Measurements from ENCODE around the gene CXorf49B. TPM values are rescaled to one million over a fixed set of nuclear protein-coding genes. Genes with fewer than 3 reads are reported as not detected.
A peak's percentile ranks its signal among the peaks of the same experiment; 100 is the strongest.
"Not testable (repeated sequence)": the region's sequence is repeated elsewhere in the genome, so short reads cannot be mapped to it uniquely, and the experiment has no call there.

CXorf49B gene
- not detected for total RNA-seq
- long read RNA-seq: 0 reads

DNA sequence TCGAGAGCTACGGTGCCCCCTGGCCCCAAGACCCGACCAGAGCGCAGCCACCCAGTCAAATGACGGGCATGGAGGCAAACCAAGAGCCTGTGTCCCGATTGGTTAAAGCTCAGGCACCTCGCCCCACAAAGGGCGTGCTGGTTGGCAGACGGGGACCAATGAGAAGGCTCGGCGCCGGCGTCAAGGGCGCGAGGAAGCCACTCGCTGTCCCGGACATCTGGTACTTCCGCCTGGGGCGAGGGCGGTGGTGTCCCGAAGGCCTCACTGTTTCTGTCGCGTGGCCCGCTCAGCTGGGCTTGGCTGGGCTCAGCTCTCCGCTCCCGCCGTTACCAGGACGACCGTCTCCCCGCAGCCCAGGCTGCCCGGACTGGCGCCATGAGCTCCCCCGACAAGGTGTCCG is at the start of gene CXorf49B:
TSS of gene CXorf49B (plus strand) at position 301 of the 400 bp plus-strand sequence. CDS start at position 376, 75 bp downstream.
- ATAC-seq; intact Hi-C loops (cut with DNase I); DNase-seq (ENCODE audit: missing footprints): not testable (repeated sequence)

DNA sequence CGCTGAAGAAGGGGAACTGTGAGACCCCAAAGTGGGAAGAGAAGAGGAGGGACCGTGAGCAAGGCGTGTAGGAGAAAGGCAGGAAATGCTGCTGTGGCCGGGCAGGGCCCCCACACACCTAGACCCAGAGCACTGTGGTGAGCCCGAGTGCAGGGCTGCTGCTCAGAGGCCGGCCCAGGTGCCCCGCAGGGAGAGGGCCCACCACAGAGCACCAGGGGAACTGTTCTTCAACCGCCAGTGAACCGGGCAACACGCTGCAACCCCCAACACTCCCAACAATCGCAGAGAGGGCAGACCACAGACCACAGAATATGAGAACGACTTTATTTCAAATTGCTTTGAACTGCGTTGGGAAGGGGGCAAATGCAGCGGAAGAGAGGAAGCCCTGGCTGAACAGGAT is 49.1 kb upstream of the CXorf49B start:
- DNase-seq (ENCODE audit: missing footprints); ATAC-seq; intact Hi-C loops (cut with DNase I): not testable (repeated sequence)

DNA sequence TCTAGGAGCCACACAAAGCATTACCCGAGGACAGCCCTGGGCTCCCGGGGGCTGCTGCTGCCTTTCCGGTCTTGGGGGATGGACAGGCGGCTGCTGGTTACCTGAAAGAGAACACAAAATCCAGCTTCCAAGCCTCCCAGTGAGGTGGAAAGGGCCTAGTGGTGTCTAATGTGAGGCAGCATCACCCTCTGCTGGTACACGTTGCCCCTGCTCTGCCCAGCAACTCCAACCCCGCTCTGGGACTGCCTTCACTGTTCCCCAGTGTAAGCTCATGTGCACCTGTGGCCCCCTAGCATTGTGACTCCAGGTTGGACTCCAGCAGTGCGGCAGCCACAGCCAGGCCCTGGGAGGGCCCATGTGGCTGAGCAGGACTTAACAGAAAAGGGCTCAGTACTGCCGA is 47.6 kb upstream of the CXorf49B start:
- DNase-seq (ENCODE audit: missing footprints); intact Hi-C loops (cut with DNase I); ATAC-seq: not testable (repeated sequence)

DNA sequence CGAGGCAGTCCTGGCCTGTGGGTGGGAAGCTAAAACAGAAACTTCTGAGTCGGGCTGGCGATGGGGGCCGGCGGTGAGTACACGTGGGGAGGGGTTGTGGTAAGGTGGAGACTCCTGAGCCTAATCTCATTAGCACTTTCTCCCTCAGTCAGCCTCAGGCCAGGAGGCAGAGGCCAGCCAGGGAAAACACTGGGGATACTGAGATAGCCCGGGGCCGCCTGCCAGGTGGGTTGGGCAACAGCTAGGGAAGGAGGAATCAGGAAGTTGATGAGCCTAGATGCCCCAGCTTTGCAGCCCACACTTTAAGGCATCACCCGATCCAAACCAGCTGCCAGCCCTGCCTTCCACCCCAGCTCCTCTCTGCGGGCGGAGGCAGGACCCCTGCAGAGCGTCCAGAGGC is 46.8 kb upstream of the CXorf49B start:
- DNase-seq (ENCODE audit: missing footprints); intact Hi-C loops (cut with DNase I); ATAC-seq: not testable (repeated sequence)

DNA sequence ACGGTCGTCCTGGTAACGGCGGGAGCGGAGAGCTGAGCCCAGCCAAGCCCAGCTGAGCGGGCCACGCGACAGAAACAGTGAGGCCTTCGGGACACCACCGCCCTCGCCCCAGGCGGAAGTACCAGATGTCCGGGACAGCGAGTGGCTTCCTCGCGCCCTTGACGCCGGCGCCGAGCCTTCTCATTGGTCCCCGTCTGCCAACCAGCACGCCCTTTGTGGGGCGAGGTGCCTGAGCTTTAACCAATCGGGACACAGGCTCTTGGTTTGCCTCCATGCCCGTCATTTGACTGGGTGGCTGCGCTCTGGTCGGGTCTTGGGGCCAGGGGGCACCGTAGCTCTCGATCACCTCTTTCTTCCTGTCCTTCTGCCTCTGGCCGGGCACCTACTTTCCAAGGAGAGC is 45.0 kb upstream of the CXorf49B start, which contains the start of gene CXorf49:
TSS of gene CXorf49 (minus strand) at position 101 of the 400 bp plus-strand sequence. CDS start 134 bp downstream, outside the sequence.
- ATAC-seq; intact Hi-C loops (cut with DNase I); DNase-seq (ENCODE audit: missing footprints): not testable (repeated sequence)

DNA sequence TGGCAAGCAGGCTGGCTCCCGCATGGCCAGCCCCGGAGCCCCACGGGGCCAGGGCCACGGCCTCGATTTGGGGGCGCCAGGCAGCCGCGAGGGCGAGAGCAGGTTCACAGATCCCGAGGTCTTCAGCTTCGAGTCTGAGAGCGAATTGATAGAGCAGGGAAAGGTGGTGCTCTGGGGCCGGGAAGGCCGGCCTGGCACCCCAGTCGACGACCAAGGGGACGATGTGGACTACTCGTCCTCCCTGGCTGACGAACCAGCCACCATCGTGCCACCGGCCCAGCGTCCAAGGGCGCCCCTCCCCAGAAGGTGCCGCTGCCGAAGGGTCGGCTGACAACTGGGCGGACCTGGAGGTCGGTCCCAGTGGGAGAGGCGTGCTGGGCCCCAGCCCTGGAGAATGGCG is 44.0 kb upstream of the CXorf49B start:
- intact Hi-C loops (cut with DNase I); ATAC-seq: not testable (repeated sequence)
- DNase-seq (ENCODE audit: missing footprints): peak; percentile 0

DNA sequence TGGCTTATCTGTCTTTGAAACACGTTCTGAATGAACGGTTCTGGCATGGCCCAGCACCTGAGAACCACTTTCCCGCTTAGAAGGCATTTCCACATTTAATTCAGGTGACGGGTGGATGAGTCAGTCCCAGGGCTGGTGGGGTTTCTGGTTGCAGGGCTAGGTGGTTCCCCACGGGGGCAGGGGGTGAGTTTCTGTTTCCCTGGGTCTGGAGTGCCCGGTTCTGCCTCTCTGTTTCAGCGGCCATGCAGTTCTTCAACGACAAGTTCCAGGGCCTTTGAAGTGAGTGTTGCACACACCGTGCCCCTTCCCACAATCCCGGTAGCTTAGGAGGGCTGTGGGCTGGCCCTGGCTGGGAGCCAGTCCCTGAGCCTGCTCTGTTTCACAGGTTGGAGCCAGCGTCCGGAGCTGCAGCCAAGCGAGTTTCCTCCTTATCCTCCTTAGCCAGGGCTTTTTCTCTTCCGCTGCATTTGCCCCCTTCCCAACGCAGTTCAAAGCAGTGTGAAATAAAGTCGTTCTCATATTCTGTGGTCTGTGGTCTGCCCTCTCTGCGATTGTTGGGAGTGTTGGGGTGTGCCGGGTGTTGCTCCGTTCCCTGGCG is 42.8 kb upstream of the CXorf49B start:
- DNase-seq (ENCODE audit: missing footprints); ATAC-seq; intact Hi-C loops (cut with DNase I): not testable (repeated sequence)

DNA sequence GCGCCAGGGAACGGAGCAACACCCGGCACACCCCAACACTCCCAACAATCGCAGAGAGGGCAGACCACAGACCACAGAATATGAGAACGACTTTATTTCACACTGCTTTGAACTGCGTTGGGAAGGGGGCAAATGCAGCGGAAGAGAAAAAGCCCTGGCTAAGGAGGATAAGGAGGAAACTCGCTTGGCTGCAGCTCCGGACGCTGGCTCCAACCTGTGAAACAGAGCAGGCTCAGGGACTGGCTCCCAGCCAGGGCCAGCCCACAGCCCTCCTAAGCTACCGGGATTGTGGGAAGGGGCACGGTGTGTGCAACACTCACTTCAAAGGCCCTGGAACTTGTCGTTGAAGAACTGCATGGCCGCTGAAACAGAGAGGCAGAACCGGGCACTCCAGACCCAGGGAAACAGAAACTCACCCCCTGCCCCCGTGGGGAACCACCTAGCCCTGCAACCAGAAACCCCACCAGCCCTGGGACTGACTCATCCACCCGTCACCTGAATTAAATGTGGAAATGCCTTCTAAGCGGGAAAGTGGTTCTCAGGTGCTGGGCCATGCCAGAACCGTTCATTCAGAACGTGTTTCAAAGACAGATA is 2.4 kb upstream of the CXorf49B start:
- DNase-seq (ENCODE audit: missing footprints); ATAC-seq; intact Hi-C loops (cut with DNase I): not testable (repeated sequence)

DNA sequence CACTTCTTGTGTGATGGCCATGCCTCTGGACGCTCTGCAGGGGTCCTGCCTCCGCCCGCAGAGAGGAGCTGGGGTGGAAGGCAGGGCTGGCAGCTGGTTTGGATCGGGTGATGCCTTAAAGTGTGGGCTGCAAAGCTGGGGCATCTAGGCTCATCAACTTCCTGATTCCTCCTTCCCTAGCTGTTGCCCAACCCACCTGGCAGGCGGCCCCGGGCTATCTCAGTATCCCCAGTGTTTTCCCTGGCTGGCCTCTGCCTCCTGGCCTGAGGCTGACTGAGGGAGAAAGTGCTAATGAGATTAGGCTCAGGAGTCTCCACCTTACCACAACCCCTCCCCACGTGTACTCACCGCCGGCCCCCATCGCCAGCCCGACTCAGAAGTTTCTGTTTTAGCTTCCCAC is 1.7 kb downstream of the CXorf49B start:
- DNase-seq (ENCODE audit: missing footprints); ATAC-seq; intact Hi-C loops (cut with DNase I): not testable (repeated sequence)

DNA sequence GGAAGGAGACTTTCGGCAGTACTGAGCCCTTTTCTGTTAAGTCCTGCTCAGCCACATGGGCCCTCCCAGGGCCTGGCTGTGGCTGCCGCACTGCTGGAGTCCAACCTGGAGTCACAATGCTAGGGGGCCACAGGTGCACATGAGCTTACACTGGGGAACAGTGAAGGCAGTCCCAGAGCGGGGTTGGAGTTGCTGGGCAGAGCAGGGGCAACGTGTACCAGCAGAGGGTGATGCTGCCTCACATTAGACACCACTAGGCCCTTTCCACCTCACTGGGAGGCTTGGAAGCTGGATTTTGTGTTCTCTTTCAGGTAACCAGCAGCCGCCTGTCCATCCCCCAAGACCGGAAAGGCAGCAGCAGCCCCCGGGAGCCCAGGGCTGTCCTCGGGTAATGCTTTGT is 2.5 kb downstream of the CXorf49B start:
- intact Hi-C loops (cut with DNase I); DNase-seq (ENCODE audit: missing footprints); ATAC-seq: not testable (repeated sequence)

DNA sequence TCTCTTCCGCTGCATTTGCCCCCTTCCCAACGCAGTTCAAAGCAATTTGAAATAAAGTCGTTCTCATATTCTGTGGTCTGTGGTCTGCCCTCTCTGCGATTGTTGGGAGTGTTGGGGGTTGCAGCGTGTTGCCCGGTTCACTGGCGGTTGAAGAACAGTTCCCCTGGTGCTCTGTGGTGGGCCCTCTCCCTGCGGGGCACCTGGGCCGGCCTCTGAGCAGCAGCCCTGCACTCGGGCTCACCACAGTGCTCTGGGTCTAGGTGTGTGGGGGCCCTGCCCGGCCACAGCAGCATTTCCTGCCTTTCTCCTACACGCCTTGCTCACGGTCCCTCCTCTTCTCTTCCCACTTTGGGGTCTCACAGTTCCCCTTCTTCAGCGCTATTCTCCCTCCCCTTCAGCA is 4.0 kb downstream of the CXorf49B start:
- intact Hi-C loops (cut with DNase I); DNase-seq (ENCODE audit: missing footprints); ATAC-seq: not testable (repeated sequence)

DNA sequence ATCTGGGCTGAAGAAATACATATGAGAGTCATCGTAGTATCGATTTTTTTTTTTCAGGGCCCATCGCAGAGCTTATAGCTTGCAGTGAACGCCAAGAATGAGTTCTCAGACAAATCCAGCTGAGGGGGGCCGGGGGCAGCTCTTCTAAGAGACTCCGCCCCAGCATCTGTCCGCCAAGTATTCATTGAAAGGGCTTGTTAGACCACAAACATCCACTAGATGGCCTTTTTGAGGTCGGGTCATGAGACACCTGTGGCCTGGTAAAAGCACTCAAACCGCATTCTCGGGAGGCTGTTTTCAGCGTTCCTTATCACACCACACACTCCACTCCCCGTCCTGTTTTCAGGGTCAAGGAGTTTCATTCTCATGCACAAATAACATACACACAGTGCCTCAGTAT is 15.2 kb downstream of the CXorf49B start:
- intact Hi-C loops (cut with DNase I); ATAC-seq; DNase-seq (ENCODE audit: missing footprints): not testable (repeated sequence)

DNA sequence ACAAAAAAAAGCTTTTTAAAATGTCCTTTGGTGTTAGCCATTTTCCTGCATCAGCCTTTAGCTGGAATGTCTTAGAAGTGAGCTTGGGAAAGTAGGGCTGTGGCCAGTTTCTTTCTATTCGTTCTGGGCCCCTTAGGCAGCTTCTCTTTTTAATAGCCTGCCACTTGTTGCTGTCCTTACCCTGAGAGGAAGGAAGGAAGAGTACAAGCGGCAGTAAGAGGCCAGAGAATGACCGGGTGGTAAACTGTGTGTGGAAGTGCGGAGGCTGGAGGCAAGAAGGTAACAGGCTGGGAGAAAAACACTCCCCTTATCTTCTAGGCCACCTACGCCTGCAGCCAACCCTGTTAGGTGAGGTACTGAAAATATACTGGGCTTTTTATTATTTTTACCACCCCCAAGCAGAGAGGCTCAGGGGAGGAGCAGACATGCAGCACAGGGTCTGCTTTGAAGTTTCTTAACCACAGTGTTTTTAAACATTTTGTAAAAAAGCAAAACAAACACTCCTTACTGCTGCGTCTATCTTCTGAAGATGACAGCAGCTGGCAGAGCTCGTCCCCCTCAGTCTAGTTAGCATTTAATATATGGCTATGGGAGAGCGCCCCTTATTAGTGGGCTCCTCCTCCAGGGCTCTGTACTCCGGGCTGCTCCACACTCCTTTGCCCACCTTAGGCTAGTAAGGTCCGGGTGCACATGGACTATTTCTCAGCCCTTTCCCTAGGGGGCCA is 19.2 kb downstream of the CXorf49B start:
- DNase-seq (ENCODE audit: missing footprints); intact Hi-C loops (cut with DNase I): not testable (repeated sequence)
- ATAC-seq: peak; percentile 46

DNA sequence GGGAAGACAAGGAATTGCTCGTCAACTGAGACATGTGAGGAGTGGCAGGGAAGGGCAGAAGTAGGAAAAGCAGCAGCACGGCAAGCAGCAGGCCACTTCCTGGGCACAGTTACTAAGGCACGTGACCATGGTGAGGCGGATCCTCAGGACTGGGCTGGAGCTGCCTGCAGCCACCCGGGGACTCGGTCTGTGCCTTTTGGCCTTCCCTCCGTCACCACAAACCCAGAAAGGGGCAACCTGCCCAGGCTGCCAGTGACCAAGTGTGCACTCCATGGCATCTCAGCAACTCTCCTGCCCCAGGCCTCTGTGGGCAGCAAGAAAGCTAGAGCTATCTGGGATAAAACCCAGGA is 19.8 kb downstream of the CXorf49B start:
- intact Hi-C loops (cut with DNase I); DNase-seq (ENCODE audit: missing footprints): not testable (repeated sequence)
- peak; percentile 39 for ATAC-seq

DNA sequence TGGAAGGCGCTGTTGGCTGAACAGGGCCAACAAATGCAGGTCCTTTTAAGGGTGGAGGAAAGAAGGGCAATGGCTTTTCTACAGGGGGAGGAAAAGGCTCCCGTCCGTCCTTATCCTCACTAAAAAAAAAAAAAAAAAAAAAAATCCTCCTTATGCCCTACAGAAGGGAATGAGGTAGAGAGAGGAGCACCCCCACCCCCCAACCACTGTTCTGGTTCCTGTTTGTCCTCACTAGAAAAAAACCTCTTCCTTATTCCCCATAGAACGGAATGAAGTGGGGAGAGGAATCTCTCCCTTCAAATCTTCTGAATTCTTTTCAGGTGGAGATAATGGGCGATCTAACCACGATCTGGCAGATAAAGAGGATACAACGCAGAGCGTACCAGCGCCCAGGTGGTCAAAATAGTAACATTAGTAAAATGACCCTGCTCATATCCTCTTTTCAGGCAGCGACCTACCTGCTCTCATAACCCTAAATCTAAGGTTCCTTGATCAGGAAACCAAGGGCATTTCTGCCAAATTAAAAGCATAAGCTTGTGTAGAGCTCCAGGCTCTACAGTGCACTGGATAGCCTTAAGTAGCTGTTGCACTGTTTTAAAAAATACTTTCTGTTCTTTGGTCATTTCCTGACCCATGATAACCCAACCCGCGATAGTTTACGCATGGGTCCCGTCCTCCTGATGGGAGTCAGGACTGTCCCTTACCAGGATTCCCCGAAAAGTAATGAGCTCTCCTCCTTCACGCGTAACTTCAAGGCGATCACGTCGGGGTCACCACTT is 20.6 kb downstream of the CXorf49B start:
- intact Hi-C loops (cut with DNase I); ATAC-seq: not testable (repeated sequence)

DNA sequence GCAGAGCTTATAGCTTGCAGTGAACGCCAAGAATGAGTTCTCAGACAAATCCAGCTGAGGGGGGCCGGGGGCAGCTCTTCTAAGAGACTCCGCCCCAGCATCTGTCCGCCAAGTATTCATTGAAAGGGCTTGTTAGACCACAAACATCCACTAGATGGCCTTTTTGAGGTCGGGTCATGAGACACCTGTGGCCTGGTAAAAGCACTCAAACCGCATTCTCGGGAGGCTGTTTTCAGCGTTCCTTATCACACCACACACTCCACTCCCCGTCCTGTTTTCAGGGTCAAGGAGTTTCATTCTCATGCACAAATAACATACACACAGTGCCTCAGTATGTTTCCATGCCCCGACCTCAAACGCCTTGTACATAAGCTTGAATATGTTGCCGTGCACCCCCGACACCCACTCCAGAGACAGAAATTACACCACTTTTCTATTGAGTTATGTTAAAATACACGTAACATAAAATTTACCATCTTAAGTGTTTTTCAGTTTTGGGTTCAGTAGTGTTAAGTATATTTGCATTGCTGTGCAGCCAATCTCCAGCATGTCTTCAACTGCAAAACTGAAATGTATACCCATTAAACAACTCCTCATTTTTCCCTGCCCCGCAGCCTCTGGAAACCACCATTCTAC is 21.3 kb downstream of the CXorf49B start:
- intact Hi-C loops (cut with DNase I); DNase-seq (ENCODE audit: missing footprints); ATAC-seq: not testable (repeated sequence)

More for the DNA sequence above, 20.6 kb downstream of the CXorf49B start:
- DNase-seq (ENCODE audit: missing footprints): not testable (repeated sequence)

DNA sequence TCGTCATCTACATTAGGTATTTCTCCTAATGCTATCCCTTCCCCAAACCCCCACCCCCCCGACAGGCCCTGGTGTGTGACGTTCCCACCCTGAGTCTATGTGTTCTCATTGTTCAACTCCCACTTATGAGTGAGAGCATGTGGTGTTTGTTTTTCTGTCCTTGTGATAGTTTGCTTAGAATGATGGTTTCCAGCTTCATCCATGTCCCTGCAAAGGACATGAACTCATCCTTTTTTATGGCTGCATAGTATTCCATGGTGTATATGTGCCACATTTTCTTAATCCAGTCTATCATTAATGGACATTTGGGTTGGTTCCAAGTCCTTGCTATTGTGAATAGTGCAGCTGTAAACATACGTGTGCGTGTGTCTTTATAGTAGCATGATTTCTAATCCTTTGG is 43.3 kb downstream of the CXorf49B start:
- intact Hi-C loops (cut with DNase I); ATAC-seq; DNase-seq (ENCODE audit: missing footprints): not testable (repeated sequence)

DNA sequence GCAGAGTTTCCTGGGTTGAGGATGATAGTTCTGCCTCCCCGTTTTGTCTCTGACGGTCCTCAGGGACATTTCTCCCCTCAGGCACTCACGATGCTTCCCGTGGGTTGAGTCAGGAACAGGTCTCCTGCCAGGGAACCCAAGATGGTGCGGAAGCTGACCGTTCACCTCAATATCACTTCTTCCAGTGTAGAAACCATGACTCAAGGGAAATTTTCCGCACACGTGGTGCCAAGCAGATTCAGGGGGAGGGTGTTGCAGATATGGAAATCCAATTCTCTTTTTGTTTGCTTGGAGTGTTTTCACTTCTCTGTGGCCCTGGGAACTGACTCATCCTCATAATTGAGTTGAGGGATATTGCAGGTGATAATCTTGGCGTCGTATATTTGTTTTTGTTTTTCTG is 46.7 kb downstream of the CXorf49B start:
- ATAC-seq (no peak), DNase-seq (ENCODE audit: missing footprints) (no peak)
- intact Hi-C loops (cut with DNase I): no loop called here
